GM12875 (cell line): ENCODE data around the gene BICD1.

ENCODE experiments used
- H3K4me3 ChIP-seq: one replicate; pipeline ENCODE4 v1.5.1; 2011; ENCODE audit warnings: low read depth, low read length, control low read depth
- TF ChIP-seq, protein P1 (sequence below): IDR thresholded peaks from 2 replicates; pipeline ENCODE4 v1.5.1; 2011; ENCODE audit warnings: low read depth, mild to moderate bottlenecking, control low read depth, inconsistent platforms, low read length, moderate library complexity, borderline replicate concordance; ENCODE audit not compliant: insufficient read depth

Gene BICD1

DNA sequence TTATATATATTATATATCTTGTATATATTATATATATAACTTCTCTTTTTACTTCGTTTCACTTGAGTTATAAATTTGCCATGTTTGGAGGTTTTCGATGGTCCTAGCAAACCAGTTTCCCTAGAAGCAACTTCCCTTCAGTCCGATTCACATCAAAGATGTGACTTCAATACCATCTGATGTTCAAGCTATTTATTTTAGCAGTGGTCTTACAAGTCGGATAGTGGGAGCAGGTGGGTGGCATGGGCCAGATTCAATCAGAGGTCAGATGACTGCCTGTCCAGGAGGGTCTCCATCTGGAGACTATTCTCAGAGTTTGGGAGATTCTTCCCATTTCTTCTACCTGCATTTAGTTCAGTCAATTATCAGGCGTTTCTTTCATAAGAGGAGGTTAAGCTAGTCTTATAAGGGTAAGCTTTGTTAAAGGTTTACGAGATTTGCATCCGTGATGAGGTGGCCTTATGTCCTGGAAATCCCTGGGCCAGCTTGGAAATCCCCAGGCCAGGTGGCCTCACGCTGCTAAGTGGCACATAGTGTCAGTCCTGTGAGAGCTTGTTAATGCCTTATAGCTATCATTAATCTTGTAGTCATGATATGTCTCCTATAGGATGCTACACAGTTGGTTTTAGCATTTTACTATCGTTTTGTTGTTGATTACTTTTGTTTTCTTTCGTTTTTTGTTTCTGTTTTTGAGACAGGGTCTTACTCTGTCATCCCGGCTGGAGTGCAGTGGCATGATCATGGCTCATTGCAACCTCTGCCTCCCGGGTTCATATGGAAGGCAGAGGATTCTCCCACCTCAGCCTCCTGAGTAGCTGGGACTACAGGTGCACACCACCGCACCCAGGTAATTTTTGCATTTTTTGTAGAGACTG is 145.8 kb downstream of the BICD1 start:
- TF ChIP-seq, protein P1, sequence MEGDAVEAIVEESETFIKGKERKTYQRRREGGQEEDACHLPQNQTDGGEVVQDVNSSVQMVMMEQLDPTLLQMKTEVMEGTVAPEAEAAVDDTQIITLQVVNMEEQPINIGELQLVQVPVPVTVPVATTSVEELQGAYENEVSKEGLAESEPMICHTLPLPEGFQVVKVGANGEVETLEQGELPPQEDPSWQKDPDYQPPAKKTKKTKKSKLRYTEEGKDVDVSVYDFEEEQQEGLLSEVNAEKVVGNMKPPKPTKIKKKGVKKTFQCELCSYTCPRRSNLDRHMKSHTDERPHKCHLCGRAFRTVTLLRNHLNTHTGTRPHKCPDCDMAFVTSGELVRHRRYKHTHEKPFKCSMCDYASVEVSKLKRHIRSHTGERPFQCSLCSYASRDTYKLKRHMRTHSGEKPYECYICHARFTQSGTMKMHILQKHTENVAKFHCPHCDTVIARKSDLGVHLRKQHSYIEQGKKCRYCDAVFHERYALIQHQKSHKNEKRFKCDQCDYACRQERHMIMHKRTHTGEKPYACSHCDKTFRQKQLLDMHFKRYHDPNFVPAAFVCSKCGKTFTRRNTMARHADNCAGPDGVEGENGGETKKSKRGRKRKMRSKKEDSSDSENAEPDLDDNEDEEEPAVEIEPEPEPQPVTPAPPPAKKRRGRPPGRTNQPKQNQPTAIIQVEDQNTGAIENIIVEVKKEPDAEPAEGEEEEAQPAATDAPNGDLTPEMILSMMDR = no peak
- no peak overlapping the region for H3K4me3 ChIP-seq

DNA sequence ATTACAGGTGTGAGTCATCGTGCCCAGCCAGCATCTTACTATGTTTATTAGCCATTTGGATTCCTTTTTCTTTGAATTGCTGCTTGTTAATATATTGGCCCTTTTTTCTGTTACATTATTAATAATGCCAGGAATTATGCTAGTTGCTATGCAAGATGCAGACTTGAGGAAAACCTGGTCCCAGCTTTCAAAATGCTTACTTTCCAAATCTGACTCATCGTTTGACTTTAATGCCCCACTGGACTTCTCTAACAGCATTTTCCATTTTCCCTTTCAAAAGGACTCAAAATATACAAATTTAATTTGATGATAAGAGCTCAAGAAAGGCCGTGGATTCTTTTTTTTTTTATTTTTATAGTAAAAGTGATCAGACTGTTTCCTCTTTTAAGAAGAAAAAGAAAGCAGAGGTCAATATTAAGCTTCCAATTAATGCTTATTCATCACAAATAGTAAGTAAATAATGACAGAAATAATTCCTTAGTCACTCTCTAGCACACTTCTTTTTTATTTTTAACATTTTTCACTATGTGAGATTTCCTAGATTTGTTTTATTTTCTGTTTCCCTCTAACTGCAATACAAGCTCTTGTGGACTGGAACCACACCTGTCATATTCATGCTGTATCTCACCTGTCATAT is 146.6 kb downstream of the BICD1 start:
- H3K4me3 ChIP-seq = no peak overlapping the region
- TF ChIP-seq, protein P1 = no peak

DNA sequence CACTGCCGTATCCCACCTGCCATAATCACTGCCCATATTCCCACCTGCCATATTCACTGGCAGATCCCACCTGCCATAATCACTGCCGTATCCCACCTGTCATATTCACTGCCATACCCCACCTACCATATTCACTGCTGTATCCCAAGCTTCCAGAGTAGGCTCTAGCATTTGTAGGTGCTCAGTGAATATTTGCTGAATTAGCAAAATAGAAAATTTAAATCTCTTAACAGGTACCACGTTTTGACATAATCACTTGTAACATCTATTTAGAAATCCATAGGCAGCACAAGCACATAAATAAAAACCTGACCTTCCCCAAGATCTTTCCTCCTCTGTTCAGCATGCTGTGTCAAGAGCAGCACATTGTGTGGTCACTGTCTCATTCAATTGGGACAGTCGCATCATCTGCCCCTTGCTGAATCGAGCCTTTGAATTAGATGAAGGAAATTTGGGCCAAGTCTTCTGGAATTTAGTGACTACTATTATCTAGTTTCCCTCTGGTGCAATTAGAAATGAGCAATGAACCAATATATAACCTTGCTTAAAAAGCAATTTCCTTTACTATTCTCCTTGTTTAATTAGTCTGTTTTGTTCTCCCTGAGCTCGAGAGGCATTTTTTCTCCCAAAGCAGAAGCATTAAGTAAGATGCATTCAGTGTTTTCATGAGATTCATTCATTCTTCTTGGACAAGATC is 147.8 kb downstream of the BICD1 start:
- TF ChIP-seq, protein P1 = no peak
- no peak overlapping the region for H3K4me3 ChIP-seq

DNA sequence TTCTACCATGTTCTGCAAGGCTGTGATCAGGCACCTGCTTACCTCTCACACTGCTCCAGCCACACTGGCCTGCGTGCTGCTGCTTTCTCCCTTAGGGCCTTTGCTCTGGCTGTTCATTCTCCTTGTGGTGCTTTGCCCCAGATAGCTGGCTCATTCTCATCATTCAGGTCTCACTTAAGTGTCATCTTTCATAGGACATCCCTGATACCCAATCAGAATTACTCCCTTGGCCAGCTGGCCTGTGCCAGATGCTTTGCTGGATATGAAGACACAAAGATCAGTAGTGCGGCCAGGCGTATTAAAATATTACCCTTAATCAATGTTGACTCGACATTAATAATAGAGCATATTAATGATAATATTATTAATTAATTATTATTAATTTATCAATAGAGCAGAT is 148.9 kb downstream of the BICD1 start:
- TF ChIP-seq, protein P1 = no peak
- H3K4me3 ChIP-seq = no peak overlapping the region

DNA sequence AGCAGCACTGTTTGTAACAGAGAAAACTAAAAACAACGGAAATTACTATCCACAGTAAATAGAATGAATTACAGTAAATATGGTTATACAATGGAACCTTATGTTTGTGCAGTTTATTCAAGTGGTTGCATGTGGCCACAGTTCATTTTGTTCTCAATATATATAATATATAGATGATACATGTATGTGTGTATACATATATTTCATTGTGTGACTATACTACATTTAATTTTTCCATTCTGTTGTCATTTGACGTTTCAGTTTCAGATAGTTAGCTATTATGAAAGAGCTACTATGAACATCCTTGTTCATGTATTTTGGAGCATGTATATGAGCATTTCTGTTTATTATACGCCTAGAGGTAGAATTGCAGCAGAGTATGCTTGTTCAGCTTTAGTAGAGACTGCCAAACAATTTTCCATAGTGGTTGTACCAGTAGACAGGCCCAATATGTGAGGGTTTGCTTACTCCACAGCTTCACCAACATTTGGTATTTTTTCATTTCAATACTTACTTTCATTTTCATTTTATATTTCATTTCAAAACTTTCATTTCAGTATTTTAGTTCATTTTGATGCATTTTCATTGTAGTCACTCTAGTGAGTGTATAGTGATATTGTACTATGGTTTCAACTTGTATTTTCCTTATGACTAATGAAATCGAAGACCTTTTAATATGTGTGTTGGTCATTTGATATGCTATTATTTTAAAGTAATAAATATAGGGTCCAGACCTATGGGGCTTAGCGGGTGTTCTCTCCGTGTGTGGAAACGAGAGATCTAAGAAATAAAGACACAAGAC is 151.2 kb downstream of the BICD1 start:
- H3K4me3 ChIP-seq = no peak overlapping the region
- TF ChIP-seq, protein P1 = no peak

DNA sequence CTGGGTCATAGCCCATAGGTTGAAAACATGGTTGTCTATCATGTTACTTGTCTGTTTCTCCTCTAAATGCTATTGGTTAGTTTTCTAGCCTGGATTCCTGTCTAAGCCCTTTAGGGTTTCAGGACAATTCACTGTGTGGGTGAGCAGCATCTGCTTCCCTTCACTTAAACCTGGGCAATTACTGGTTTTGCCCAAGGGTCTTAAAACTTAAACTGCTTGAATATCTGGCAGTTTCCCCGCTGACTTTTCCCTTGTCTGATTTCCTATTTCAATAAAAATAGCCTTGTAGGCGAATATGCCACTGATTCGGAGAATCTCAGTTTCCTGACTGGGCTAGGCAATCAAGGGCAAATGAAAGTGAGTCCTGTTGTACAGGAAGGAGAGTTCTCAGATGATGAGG is 154.0 kb downstream of the BICD1 start:
- TF ChIP-seq, protein P1 = no peak
- H3K4me3 ChIP-seq = no peak overlapping the region
